SHP77 (cell line): ENCODE data around the gene ELAC1.
"Not testable (repeated sequence)": the region's sequence is repeated elsewhere in the genome, so short reads cannot be mapped to it uniquely, and the experiment has no call there.

Source experiments
- DNase-seq, 2 experiments: peaks; one replicate each; lab custom pipeline; 2025; lab: John Stamatoyannopoulos, UW

Gene ELAC1

DNA sequence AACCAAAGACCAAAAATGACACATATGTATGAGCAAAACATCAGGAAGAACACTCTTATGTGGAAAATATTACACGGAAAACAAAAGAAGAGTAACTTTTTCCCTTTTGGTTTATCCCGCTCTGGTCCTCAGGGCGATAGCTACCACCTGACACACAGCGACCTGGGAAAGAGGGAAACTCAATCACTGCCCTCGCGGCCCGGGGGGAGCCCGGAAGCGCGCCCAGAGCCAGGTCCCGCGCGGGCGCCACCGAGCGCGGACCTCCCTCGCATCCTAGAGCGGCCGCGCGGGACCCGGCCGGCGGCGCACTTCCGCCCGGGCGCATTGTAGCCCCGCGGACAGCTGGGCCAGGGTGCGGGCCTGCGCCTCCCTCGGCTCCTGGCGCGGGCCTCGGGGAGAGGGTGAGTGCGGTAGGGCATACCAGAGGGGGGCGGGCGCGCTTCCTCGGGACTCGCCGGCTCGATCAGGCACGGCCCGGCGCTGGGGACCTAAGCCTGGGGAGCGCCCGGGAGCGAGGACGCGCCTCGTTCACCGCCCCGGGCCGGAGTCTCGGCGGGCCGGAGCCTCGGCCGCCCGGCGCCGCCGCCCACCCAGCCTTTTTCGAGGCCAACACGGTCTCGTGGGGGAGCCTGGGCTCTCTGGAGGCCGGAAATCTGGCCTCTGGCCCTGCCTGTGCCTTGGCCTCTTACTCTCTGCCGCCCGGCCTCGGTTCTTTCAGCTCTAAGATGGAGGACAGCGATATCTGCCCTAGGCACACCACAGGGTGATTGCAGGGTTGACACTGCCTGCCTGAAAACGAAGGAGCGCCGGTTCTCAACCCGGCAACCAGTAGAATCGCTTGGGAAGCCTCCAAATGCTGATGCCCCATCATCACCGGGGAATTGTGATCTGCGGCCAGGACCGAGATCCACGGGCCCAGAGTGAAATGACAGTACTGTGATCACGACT is at the start of gene ELAC1:
ELAC1 (plus strand) TSS at position 327 of the 948 bp plus-strand sequence. CDS start 6,365 bp downstream, outside the sequence.
- DNase-seq, result peak; percentile 61 to 74

GRCh38 chr18:50918153-50918552 is 49.7 kb upstream of the ELAC1 start:
- no peak for DNase-seq

- no peak for DNase-seq
Measured at GRCh38 chr18:50924372-50924771, 43.5 kb upstream of the ELAC1 start.

GRCh38 chr18:50926521-50926920 is 41.3 kb upstream of the ELAC1 start:
- no peak for DNase-seq

GRCh38 chr18:50928551-50928950 is 39.3 kb upstream of the ELAC1 start:
- no peak for DNase-seq

DNA sequence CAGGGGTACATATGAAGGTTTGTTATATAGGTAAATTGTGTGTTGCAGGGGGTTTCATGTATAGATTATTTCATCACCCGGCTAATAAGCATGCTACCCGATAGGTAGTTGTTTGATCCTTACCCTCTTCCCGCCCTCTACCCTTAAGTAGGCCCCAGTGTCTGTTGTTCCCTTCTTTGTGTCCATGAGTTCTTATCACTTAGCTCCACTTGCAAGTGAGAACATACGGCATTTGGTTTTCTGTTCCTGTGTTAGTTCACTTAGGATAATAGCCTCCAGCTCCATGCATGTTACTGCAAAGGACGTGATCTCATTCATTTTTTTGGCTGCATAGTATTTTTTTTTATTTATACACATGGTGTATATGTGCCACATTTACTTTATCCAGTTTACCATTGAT is 34.2 kb upstream of the ELAC1 start:
- DNase-seq, result no peak

DNA sequence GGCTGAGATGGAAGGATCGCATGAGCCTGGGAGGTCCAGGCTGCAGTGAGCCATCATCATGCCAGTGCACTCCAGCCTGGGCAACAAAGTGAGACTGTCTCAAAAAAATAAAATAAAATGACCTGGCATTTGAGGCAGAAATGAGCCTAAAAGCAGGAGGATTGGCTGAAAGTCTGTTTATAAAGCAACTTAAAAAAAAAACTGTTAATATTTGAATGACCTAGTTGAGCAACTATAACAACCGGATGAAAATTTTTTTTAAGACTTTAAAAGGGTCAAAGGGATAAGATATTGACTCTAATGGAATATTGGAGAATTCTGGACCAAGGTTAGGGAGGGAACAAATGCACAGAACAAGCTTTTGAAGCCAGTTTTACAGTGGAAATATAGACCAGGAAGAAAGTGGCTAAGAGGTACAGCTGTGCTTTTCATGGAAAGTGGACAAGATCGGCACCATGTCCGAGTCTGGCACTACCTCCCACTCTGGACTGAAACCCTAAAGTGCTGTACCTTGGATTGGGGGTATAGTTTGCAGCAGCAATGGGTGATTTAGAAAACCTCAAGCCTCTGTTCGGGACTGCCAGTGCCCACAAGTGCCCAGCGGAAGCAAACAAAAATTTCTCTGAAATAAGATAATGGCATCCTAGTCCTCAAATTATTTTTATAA is 33.2 kb upstream of the ELAC1 start:
- DNase-seq, result no peak

GRCh38 chr18:50935493-50936191 is 32.2 kb upstream of the ELAC1 start:
- no peak for DNase-seq

- no peak for DNase-seq
Measured at GRCh38 chr18:50937183-50937582, 30.7 kb upstream of the ELAC1 start.

GRCh38 chr18:50938912-50939311 is 28.9 kb upstream of the ELAC1 start:
- no peak for DNase-seq

DNA sequence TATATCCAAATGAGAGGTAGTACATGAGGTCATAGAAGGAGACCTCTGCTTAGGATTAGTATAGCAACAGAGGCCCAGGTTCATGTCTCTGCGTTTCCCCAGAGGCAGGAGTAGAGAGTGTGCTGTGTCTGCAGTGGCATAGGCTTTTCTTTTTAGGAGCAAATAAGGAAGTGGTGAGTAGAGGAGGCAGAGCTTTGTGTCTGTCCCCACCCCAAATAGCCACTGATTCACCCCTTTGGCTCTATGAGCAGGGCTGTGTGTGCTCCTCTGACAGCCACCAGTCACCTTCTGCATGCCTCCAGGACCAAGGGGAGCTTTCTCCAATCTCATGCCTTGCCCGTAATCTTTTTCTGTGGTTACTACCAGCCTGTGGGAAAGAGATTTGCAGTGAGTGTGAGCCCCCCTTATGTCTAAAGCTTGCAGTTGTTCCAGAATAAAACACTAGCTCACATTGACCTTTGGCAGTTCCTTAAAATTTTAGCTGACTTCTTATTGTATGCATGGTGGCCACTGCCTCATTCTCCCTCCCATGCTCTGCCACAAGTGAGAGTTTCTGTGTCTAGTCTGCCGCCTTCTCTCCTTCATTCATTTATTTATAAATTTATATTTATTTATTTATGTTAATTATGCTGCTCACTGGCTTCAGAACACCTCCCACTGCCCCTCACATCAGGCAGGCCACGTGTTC is 23.5 kb upstream of the ELAC1 start:
- DNase-seq, result no peak

DNA sequence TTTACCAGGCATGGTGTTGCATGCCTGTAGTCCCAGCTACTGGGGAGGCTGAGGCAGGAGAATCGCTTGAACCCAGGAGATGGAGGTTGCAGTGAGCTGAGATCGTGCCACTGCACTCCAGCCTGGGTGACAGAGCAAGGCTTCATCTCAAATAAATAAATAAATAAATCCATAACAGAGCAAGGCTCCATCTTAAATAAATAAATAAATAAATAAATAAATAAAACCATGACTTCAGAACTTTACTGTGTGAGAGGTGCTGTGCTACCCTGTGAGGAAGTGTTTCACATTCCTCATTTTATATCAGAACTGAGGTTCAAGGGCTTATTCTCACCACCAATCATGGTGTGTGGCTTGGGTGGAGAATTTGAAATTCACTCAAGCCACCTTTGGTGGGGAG is 21.9 kb upstream of the ELAC1 start:
- DNase-seq, result not testable (repeated sequence)

DNA sequence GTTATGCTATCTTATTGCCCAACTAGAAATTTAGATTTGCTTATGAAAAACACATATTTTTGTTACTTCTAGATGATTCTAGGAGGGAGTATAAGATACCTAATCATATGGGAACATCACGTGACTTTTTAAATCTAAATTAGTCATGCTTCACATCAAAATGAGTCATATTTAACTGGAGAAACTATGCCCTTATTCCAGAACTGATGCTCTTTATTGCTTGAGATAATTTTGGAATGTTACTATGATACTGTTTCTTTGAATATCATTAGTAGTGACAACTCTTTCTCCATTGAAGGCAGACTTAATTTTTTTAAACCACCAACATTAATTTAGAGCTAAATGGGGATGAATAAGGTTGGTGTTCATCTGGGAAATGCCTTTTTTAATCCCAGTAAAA is 19.9 kb upstream of the ELAC1 start:
- DNase-seq, result no peak

DNA sequence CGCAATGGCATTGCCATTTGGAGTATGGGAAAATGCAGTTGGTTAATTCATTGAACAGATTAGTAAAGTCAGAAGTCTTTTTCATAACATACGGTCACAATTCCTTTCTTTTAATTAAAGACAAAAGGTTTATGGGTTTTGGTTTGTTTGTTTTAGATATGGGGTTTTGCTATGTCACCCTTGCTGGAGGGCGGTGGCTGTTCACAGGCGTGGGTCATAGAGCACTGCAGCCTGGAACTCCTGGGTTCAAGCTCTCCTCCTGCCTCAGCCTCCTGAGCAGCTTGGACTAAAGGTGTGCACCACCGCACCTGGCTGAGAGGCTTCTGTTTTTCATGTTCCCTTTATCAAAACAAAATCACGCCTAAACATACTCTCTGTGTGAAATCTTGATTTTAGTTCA is 18.7 kb upstream of the ELAC1 start:
- DNase-seq, result no peak

DNA sequence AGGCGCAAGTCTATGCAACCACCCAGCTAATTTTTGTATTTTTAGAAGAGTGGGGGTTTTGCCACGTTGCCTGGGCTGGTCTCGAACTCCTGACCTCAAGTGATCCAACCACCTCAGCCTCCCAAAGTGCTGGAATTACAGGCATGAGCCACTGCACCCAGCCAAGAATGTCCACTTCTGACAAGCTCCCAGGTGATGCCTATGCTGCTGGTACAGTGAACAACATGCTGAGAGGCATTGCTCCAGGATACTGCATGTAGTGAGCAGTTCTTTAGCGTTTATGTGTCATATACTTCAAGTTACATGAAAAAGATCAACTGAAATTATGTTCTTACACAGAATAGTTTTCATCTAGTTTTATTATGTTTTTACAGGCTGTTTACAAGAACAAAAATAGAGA is 17.2 kb upstream of the ELAC1 start:
- no peak for DNase-seq

DNA sequence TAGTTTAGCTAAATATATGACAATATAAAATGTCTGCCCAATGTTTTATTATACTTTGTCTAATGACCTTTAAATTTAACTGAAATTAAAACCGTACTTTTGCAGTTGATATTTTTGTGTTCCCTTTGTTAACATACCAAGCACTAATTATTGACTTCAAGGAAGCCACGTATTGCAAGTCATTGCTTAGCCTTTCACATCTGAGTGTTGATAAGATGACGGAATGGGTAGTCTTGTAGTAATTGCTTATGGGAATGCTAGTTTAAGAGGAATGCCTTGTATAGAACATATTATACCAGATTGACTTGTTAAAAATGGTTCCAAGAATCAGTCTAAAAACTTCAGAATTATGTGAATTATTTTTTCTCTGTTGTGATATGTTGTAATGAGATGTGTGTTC is 14.0 kb upstream of the ELAC1 start:
- DNase-seq, result no peak

DNA sequence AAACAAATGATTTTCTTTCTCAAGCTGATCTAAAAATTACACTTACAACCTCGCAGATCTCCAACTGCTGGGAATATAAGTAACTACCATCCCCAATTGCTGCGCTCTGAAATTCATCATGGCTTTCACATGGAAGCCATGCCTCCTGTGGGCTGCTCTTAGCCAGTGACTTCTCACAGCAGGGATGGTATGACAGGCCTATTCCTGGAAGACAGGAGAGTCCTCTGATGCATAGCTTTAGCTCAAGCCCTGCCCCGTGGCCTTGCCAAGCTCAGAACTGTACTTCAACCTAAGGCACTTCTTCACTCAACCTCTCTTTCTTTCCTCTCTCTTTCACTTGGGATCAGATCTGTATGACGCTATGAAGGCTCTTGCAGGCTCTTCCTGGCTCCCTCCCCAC is 12.6 kb upstream of the ELAC1 start:
- no peak for DNase-seq

GRCh38 chr18:50956116-50956515 is 11.7 kb upstream of the ELAC1 start:
- DNase-seq, result no peak

DNA sequence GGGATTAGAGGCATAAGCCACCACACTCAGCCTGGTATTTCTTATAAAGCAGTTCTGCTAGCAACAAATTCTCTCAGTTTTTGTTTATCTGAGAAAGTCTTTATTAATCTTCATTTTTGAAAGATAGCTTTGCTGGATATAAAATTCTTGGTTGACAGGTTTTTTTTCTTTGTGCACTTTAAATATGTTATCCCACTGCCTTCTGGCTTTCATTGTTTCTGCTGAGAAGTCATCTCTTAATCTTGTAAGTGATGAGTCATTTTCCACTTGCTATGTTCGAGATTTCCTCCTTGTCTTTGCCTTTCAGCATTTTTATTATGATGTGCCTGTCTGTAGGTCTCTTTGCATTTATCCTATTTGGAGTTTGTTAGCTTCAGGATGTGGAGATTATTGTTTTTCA is 5.9 kb upstream of the ELAC1 start:
- DNase-seq, result no peak

DNA sequence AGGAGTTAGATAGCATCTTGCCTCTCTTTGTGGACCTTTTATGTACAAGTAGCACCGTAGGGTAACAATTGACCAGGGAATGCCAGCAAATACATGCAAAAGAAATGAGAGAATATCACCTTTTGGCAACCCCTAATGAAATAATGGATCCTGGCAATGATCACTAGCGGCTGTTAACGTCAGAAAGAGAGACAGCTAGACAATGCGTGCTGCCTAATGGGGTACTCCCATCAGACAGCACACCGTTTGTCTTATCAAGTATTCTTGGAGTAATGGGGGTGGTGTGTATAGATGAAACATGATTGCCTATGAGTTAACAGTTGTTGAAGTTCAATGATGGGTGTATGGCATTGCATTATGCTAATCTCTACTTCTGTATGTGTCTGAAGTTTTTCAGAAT is 1.6 kb downstream of the ELAC1 start:
- no peak for DNase-seq

DNA sequence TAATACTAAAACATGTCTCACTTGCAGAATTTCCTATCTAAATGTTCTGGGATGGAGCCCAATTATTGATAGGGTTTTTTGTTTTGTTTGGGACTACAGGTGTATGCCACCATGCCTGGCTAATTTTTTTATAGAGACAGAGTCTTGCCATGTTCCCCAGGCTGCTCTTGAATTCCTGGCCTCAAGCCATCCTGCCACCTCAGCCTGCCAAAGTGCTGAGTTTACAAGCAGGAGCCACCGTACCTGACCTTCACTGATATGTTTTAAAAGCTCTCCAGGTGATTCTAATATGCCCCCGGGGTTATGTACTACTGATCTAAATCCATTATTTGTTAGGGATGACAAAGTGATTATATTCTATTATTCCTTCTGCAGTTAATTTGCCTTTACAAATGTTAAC is 2.2 kb downstream of the ELAC1 start:
- peak in 1 of 2 experiments; percentile 5 for DNase-seq

GRCh38 chr18:50972404-50972803 is 4.6 kb downstream of the ELAC1 start:
- not testable (repeated sequence) for DNase-seq
